Measurements from ENCODE around the gene SPINK13.

DNA sequence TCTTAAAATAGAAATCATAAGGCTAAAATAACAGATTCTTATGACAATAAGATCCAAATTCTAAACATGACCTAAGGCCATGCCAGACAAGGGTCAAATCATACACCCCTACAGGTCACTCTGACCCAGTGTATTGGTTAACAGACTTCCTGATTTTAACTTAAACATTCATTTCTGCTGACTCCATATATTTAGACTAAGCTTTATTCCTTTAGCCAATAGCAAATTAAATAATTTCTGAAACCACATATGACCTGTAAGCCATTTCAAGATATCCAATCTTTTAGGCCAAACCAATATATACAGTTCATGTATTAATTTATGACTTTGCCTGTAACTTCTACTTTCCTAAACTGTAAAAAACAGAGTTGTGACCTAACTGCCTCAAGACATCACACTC lies 7.4 kb upstream of the SPINK13 start:
- TF ChIP-seq BHLHE40 (IDR thresholded peaks at IDR 0.05; ENCODE audit: borderline replicate concordance) (no peak), ARNT (IDR thresholded peaks at IDR 0.05) (no peak), NFRKB (IDR thresholded peaks at IDR 0.05) (no peak), SUZ12 (IDR thresholded peaks at IDR 0.05) (no peak), HDGF (IDR thresholded peaks at IDR 0.05; ENCODE audit: borderline replicate concordance) (no peak)

Data from HEK293T (cell line).